ENCODE data around the gene PPFIBP1. TPM values are rescaled to one million over a fixed set of nuclear protein-coding genes. Genes with fewer than 3 reads are reported as not detected.

PPFIBP1 gene
- total RNA-seq, 1 donor from 2014 or later: 31.1 TPM

DNA sequence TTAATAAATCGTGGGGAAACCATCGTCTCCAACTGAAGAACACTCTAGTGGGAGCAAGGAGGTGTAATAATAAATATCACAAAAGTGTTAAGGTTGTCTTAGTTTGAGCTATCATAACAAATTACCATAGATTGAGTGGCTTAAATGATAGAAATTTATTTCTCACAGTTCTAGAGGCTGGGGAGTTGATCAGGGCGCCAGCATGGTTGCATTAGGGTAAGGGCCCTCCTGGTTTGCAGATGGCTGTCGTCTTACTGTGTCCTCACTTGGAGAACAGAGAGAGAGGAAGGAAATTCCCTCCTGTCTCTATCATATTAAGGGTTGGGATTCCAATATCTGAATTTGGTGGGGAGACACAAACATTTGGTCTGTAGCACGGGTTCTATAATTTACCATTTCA, 219.6 kb downstream of the PPFIBP1 start:
- DNase-seq (ENCODE audit: low read depth): no peak
- no peak overlapping the region for H3K4me3 ChIP-seq (ENCODE audit: low read depth, low read length)
- no peaks in the 10 kb centered on the region for H3K36me3 ChIP-seq (ENCODE audit: control insufficient read depth, insufficient read depth, low read length)
- H3K27me3 ChIP-seq (ENCODE audit: control insufficient read depth, insufficient read depth, low read length): no peaks in the 10 kb centered on the region
- FAIRE-seq: no peak
- TF ChIP-seq, protein P1, sequence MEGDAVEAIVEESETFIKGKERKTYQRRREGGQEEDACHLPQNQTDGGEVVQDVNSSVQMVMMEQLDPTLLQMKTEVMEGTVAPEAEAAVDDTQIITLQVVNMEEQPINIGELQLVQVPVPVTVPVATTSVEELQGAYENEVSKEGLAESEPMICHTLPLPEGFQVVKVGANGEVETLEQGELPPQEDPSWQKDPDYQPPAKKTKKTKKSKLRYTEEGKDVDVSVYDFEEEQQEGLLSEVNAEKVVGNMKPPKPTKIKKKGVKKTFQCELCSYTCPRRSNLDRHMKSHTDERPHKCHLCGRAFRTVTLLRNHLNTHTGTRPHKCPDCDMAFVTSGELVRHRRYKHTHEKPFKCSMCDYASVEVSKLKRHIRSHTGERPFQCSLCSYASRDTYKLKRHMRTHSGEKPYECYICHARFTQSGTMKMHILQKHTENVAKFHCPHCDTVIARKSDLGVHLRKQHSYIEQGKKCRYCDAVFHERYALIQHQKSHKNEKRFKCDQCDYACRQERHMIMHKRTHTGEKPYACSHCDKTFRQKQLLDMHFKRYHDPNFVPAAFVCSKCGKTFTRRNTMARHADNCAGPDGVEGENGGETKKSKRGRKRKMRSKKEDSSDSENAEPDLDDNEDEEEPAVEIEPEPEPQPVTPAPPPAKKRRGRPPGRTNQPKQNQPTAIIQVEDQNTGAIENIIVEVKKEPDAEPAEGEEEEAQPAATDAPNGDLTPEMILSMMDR (IDR thresholded peaks at IDR 0.05; ENCODE audit: insufficient read depth, low read length, severe bottlenecking): no peak

Other genes starting within 250 kb of the PPFIBP1 start
- 101 and 102 TPM in 2 replicates for gene BMAL2, start 191.4 kb upstream of the PPFIBP1 start, total RNA-seq
- 1.7 and 1.8 TPM in 2 replicates for gene SMCO2, start 77.5 kb upstream of the PPFIBP1 start, total RNA-seq
- 0.51 and 0.53 TPM in 2 replicates for gene REP15, start 172.2 kb downstream of the PPFIBP1 start, total RNA-seq
- gene MRPS35, start 186.6 kb downstream of the PPFIBP1 start, total RNA-seq: 57.2 and 69.8 TPM in 2 replicates

Measured in bronchial epithelial cell (primary cell).